HEK293 (cell line): ENCODE measurements around the gene ESRRA.

Experiments used
- CTCF ChIP-seq: fragments of 450-650 bp; formaldehyde crosslinking; IDR thresholded peaks from 2 replicates; pipeline ENCODE4 v1.5.1; 2016; ENCODE audit warnings: missing biosample characterization, missing genetic modification characterization
- ELK4 ChIP-seq: IDR thresholded peaks from 2 replicates; pipeline ENCODE4 v1.6.1; 2011; ENCODE audit warnings: mild to moderate bottlenecking, low read depth, low read length, borderline replicate concordance
- HOXA7 ChIP-seq: sonication (generic); formaldehyde crosslinking; IDR thresholded peaks from 2 replicates; pipeline ENCODE4 v1.8.1; 2022; ENCODE audit warnings: missing genetic modification reagents, borderline replicate concordance
- YY1 ChIP-seq: fragments of 450-650 bp; formaldehyde crosslinking; IDR thresholded peaks from 2 replicates; pipeline ENCODE4 v1.5.1; 2018; ENCODE audit warnings: missing biosample characterization, missing genetic modification characterization
- ZBTB10 ChIP-seq: fragments of 450-650 bp; formaldehyde crosslinking; IDR thresholded peaks from 2 replicates; pipeline ENCODE4 v1.5.1; 2016; ENCODE audit warnings: missing biosample characterization, missing genetic modification characterization
- ZEB2 ChIP-seq: fragments of 450-650 bp; formaldehyde crosslinking; IDR thresholded peaks from 2 replicates; pipeline ENCODE4 v1.5.1; 2016; ENCODE audit warnings: missing biosample characterization, missing genetic modification characterization
- ZFP3 ChIP-seq: fragments of 450-650 bp; formaldehyde crosslinking; IDR thresholded peaks from 2 replicates; pipeline ENCODE4 v1.5.1; 2016; ENCODE audit warnings: low read depth, missing biosample characterization, missing genetic modification characterization
- ZNF146 ChIP-seq: fragments of 450-650 bp; formaldehyde crosslinking; IDR thresholded peaks from 2 replicates; pipeline ENCODE4 v1.5.1; 2016; ENCODE audit warnings: missing biosample characterization, missing genetic modification characterization
- ZNF175 ChIP-seq: fragments of 450-650 bp; formaldehyde crosslinking; IDR thresholded peaks from 2 replicates; pipeline ENCODE4 v1.5.1; 2016; ENCODE audit warnings: missing biosample characterization, missing genetic modification characterization
- ZNF398 ChIP-seq: fragments of 450-650 bp; formaldehyde crosslinking; IDR thresholded peaks from 2 replicates; pipeline ENCODE4 v1.5.1; 2017; ENCODE audit warnings: missing biosample characterization, missing genetic modification characterization
- ZNF501 ChIP-seq: fragments of 450-650 bp; formaldehyde crosslinking; IDR thresholded peaks from 2 replicates; pipeline ENCODE4 v1.5.1; 2016; ENCODE audit warnings: missing biosample characterization, missing genetic modification characterization
- ZNF561 ChIP-seq: fragments of 450-650 bp; IDR thresholded peaks from 2 replicates; pipeline ENCODE4 v1.5.1; 2018; ENCODE audit warnings: missing biosample characterization, missing genetic modification characterization, borderline replicate concordance
- ZNF777 ChIP-seq: fragments of 450-650 bp; formaldehyde crosslinking; IDR thresholded peaks from 2 replicates; pipeline ENCODE4 v1.5.1; 2017; ENCODE audit warnings: missing biosample characterization, missing genetic modification characterization, borderline replicate concordance
- ZSCAN30 ChIP-seq: fragments of 450-650 bp; IDR thresholded peaks from 2 replicates; pipeline ENCODE4 v1.5.1; 2018; ENCODE audit warnings: missing biosample characterization, mild to moderate bottlenecking, missing genetic modification characterization, moderate library complexity

- TF ChIP-seq ZSCAN30 (tag by site-specific recombination), result no peak
- TF ChIP-seq ZNF175 (tag by site-specific recombination), result no peak
- TF ChIP-seq ZNF146, result no peak
- no peak for TF ChIP-seq CTCF (tag by site-specific recombination)
- TF ChIP-seq HOXA7 (CRISPR knock-in tag), result no peak
- TF ChIP-seq YY1 (tag by site-specific recombination), result no peak
- no peak for TF ChIP-seq ELK4
- no peak for TF ChIP-seq ZBTB10
- TF ChIP-seq ZNF561 (tag by site-specific recombination), result no peak
- no peak for TF ChIP-seq ZNF398 (tag by site-specific recombination)
- TF ChIP-seq ZEB2, result no peak; the same call in 1 of the 2 replicates
- no peak for TF ChIP-seq ZNF501 (tag by site-specific recombination)
- TF ChIP-seq ZFP3 (tag by site-specific recombination), result no peak
- TF ChIP-seq ZNF777, result no peak
Measured at GRCh38 chr11:64264371-64264852, 40.9 kb upstream of the ESRRA start.
